Activated B cell treated with CpG ODN at 0.5 μM for 24 hours (primary cell): ENCODE measurements around the gene BLCAP. TPM values are rescaled to one million over a fixed set of nuclear protein-coding genes. Genes with fewer than 3 reads are reported as not detected.
"Not testable (repeated sequence)": the region's sequence is repeated elsewhere in the genome, so short reads cannot be mapped to it uniquely, and the experiment has no call there.

Experiments
- ATAC-seq: fragments of 200-7000 bp; cut with Tn5 transposase; one replicate; pipeline ENCODE4 v1.10.0; 2021; ENCODE audit warnings: low read depth, mild to moderate bottlenecking, moderate library complexity
- CTCF ChIA-PET: fragments of 350-600 bp; sonication (Branson Sonifier 250); formaldehyde crosslinking; loops from one replicate; lab custom pipeline; 2021; ENCODE audit warnings: antibody characterized with exemption; lab: Charles Lee
- POLR2A ChIA-PET: fragments of 350-600 bp; sonication (Branson Sonifier 250); formaldehyde crosslinking; loops from one replicate; lab custom pipeline; 2021; ENCODE audit warnings: antibody characterized with exemption; lab: Charles Lee
- DNase-seq: peaks from one replicate; pipeline ENCODE4 v3.0.0; 2022
- H3K27ac Mint-ChIP-seq: one replicate; pipeline ENCODE4 v1.8.0; 2020; ENCODE audit warnings: mixed read lengths
- H3K27me3 Mint-ChIP-seq: one replicate; pipeline ENCODE4 v1.8.0; 2021; ENCODE audit warnings: mixed read lengths
- H3K36me3 Mint-ChIP-seq: one replicate; pipeline ENCODE4 v1.8.0; 2021; ENCODE audit warnings: low read depth, mixed read lengths
- H3K4me1 Mint-ChIP-seq: one replicate; pipeline ENCODE4 v1.8.0; 2021; ENCODE audit warnings: mixed read lengths
- H3K4me3 Mint-ChIP-seq: one replicate; pipeline ENCODE4 v1.8.0; 2020; ENCODE audit warnings: mild to moderate bottlenecking, mixed read lengths
- H3K9me3 Mint-ChIP-seq: one replicate; pipeline ENCODE4 v1.8.0; 2020; ENCODE audit warnings: mixed read lengths
- intact Hi-C: fragments of 100-400 bp; cut with micrococcal nuclease; formaldehyde crosslinking; loops from one replicate; pipeline ENCODE4 v1.15.1; 2024
- total RNA-seq: library from RNA; stranded (reverse); gene quantifications from 2 replicates; pipeline ENCODE4 v1.2.3, GENCODE V29; 2022
- TF ChIP-seq, protein P1 (sequence below): fragments of 200-600 bp; IDR thresholded peaks from one replicate; pipeline ENCODE4 v1.8.0; 2022; ENCODE audit warnings: antibody characterized with exemption, mild to moderate bottlenecking

Gene BLCAP
- total RNA-seq, 1 donor from 2014 or later, result 78.0 TPM

DNA sequence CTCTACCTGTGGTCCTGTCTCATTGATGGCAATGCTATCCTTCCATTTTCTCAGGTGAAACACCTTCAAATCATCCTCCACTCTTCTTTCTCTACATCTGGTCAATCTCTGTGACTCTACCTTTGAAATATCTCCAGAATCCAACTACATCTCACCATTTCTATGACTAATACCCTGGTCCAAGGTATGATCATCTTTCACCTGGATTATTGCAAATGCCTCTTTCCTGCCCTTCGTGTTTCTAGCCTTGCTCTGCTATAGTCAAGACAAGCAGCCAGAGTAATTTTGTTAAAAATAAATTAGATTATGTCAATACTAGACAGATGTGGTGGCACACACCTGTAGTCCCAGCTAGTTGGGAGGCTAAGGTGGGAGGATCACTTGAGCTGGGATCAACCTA lies 17.8 kb upstream of the BLCAP start:
- ATAC-seq, result no peak
- POLR2A ChIA-PET, result no interaction called here
- H3K27me3 Mint-ChIP-seq, result peaks cover 15% of the 10 kb centered on the region
- no peak for DNase-seq
- CTCF ChIA-PET, result no interaction called here
- no peak overlapping the region for H3K4me3 Mint-ChIP-seq
- no peaks in the 10 kb centered on the region for H3K36me3 Mint-ChIP-seq
- peaks cover 8% of the 10 kb centered on the region for H3K4me1 Mint-ChIP-seq
- H3K9me3 Mint-ChIP-seq, result no peaks in the 10 kb centered on the region
- TF ChIP-seq, protein P1, sequence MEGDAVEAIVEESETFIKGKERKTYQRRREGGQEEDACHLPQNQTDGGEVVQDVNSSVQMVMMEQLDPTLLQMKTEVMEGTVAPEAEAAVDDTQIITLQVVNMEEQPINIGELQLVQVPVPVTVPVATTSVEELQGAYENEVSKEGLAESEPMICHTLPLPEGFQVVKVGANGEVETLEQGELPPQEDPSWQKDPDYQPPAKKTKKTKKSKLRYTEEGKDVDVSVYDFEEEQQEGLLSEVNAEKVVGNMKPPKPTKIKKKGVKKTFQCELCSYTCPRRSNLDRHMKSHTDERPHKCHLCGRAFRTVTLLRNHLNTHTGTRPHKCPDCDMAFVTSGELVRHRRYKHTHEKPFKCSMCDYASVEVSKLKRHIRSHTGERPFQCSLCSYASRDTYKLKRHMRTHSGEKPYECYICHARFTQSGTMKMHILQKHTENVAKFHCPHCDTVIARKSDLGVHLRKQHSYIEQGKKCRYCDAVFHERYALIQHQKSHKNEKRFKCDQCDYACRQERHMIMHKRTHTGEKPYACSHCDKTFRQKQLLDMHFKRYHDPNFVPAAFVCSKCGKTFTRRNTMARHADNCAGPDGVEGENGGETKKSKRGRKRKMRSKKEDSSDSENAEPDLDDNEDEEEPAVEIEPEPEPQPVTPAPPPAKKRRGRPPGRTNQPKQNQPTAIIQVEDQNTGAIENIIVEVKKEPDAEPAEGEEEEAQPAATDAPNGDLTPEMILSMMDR, result no peak
- intact Hi-C loops, result no loop called here
- no peak overlapping the region for H3K27ac Mint-ChIP-seq

- H3K4me1 Mint-ChIP-seq, result peaks cover 8% of the 10 kb centered on the region
- no peak for ATAC-seq
- H3K4me3 Mint-ChIP-seq, result no peak overlapping the region
- peaks cover 18% of the 10 kb centered on the region for H3K27me3 Mint-ChIP-seq
- DNase-seq, result no peak
- H3K27ac Mint-ChIP-seq, result no peak overlapping the region
- TF ChIP-seq, protein P1, result no peak
- H3K9me3 Mint-ChIP-seq, result no peaks in the 10 kb centered on the region
- ChIA-PET CTCF (interaction anchor here (0.8 kb wide), 1 partner anchor 349 kb away, joined by 5 read pairs; no protein-coding TSS in a partner anchor), POLR2A (no interaction called here)
- intact Hi-C loops, result no loop called here
- H3K36me3 Mint-ChIP-seq, result no peaks in the 10 kb centered on the region
These were observed 16.7 kb upstream of the BLCAP start for GRCh38 chr20:37544386-37544785.

DNA sequence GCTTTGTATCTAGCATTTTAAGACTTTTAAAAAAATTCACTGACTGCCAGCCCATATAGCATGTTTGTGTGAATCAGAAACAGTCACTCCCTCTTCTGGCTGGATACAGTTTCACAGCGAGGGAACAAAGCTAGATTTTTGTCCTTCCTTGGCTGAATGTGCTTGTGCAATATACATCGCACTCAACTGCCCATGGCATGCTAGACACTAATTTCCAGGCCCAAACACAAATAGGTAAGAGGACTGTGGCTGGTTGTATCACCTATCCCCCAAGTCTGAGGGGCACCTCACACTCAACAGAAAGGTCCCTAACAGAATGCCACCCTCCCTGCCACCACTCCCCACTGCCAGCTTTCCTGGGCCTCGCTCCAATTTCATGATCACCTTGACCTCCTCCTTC lies 16.2 kb upstream of the BLCAP start:
- POLR2A ChIA-PET, result no interaction called here
- CTCF ChIA-PET, result no interaction called here
- no peak for DNase-seq

DNA sequence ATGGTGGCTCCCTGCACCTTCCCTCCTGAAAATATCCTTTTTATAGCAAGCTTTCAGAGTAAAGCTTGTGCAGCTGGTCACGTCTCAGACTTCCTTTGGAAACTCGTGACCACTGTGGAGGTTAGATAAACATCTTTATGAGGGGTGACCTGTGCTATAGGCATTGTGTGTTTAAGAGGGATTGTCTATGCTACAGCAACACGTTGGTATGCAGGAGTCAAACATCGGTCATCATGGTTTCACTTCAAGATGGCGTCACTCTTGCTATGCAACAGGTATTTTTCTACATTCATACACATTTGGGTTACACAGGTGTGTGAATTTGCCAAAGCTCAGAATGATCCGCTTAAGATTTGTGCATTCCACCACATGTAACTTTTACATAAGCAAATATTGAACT lies 14.6 kb upstream of the BLCAP start:
- POLR2A ChIA-PET, result no interaction called here
- Mint-ChIP-seq H3K9me3 (no peaks in the 10 kb centered on the region), H3K27ac (no peak overlapping the region), H3K4me3 (no peak overlapping the region), H3K4me1 (no peaks in the 10 kb centered on the region), H3K27me3 (peaks cover 23% of the 10 kb centered on the region), H3K36me3 (no peaks in the 10 kb centered on the region)
- CTCF ChIA-PET, result no interaction called here
- intact Hi-C loops, result no loop called here
- ATAC-seq (no peak), DNase-seq (no peak)
- TF ChIP-seq, protein P1, result no peak

More for the DNA sequence above, 16.2 kb upstream of the BLCAP start:
- ATAC-seq, result no peak
- peaks cover 18% of the 10 kb centered on the region for H3K27me3 Mint-ChIP-seq
- peaks cover 8% of the 10 kb centered on the region for H3K4me1 Mint-ChIP-seq
- H3K27ac Mint-ChIP-seq, result no peak overlapping the region
- intact Hi-C loops, result no loop called here
- TF ChIP-seq, protein P1, result no peak
- no peaks in the 10 kb centered on the region for H3K36me3 Mint-ChIP-seq
- no peak overlapping the region for H3K4me3 Mint-ChIP-seq
- no peaks in the 10 kb centered on the region for H3K9me3 Mint-ChIP-seq

DNA sequence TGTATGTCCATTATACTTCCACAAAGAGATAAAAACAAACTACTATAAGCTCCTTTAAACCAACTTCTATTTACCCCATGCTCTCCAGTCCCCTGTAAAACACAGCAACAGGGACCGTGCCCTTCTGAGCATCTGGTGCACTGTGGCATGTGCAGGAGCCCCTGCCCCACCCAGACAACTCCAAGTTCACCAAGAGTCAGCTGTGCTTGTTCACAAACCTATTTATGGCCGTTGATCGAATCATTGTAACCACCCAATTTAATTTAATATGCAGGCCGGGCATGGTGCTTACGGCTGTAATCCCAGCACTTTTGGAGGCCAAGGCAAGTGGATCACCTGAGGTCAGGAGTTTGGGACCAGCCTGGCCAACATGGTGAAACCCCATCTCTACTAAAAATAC lies 13.7 kb upstream of the BLCAP start:
- CTCF ChIA-PET, result no interaction called here
- H3K36me3 Mint-ChIP-seq, result no peaks in the 10 kb centered on the region
- POLR2A ChIA-PET, result interaction anchor here (0.7 kb wide), 1 partner anchor 171 kb away, joined by 3 read pairs; no protein-coding TSS in a partner anchor
- no peak overlapping the region for H3K27ac Mint-ChIP-seq
- intact Hi-C loops, result no loop called here
- ATAC-seq (no peak), DNase-seq (no peak)
- no peaks in the 10 kb centered on the region for H3K9me3 Mint-ChIP-seq
- TF ChIP-seq, protein P1, result no peak
- H3K4me1 Mint-ChIP-seq, result no peaks in the 10 kb centered on the region
- no peak overlapping the region for H3K4me3 Mint-ChIP-seq
- H3K27me3 Mint-ChIP-seq, result peaks cover 21% of the 10 kb centered on the region

GRCh38 chr20:37540838-37541237 lies 13.2 kb upstream of the BLCAP start:
- H3K36me3 Mint-ChIP-seq, DNase-seq, H3K4me3 Mint-ChIP-seq, H3K27ac Mint-ChIP-seq, CTCF ChIA-PET, ATAC-seq, intact Hi-C loops, H3K9me3 Mint-ChIP-seq, H3K4me1 Mint-ChIP-seq: not testable (repeated sequence)
- H3K27me3 Mint-ChIP-seq, result peaks cover 21% of the 10 kb centered on the region
- POLR2A ChIA-PET, result interaction anchor here (0.7 kb wide), 1 partner anchor 172 kb away, joined by 3 read pairs; no protein-coding TSS in a partner anchor
